K562 (cell line): ENCODE measurements around the gene EML2. TPM values are rescaled to one million over a fixed set of nuclear protein-coding genes. Genes with fewer than 3 reads are reported as not detected.
A peak's percentile ranks its signal among the peaks of the same experiment; 100 is the strongest.

Experiments
- ADNP ChIP-seq: fragments of 200-800 bp; sonication (Bioruptor generic); IDR thresholded peaks from 2 replicates; pipeline ENCODE4 v1.6.1; 2016; ENCODE audit warnings: missing genetic modification characterization, missing compliant biosample characterization
- BRCA1 ChIP-seq, 2 experiments: fragments of 450-650 bp in 1 of 2; sonication (generic) in 1 of 2; formaldehyde crosslinking in 1 of 2; IDR thresholded peaks; 2 replicates each; pipeline versions ENCODE4 v1.5.0 to v1.6.1; 2017 to 2020; ENCODE audit warnings: mild to moderate bottlenecking in 1 of 2, missing genetic modification reagents in 1 of 2
- CBX3 ChIP-seq, 2 experiments: IDR thresholded peaks; 1 replicate in 1 of 2; 2 replicates in 1 of 2; pipeline ENCODE4 v1.6.1; 2012; ENCODE audit warnings: inconsistent platforms in 2 of 2, low read length in 2 of 2, borderline replicate concordance in 1 of 2, control low read depth in 1 of 2
- EWSR1 ChIP-seq: fragments of 450-650 bp; IDR thresholded peaks from 2 replicates; pipeline ENCODE4 v1.6.1; 2018; ENCODE audit warnings: borderline replicate concordance, mild to moderate bottlenecking, low read depth, moderate library complexity; ENCODE audit not compliant: partially characterized antibody
- FOXK1 ChIP-seq: sonication (generic); formaldehyde crosslinking; IDR thresholded peaks from 2 replicates; pipeline ENCODE4 v1.8.0; 2022; ENCODE audit warnings: missing genetic modification reagents, mild to moderate bottlenecking, borderline replicate concordance
- IFI16 ChIP-seq: fragments of 250-450 bp; sonication (Bioruptor Pico); IDR thresholded peaks from 2 replicates; pipeline ENCODE4 v2.1.2; 2022; ENCODE audit warnings: mild to moderate bottlenecking, inconsistent platforms
- JUND ChIP-seq, 2 experiments: IDR thresholded peaks; 2 replicates in 1 of 2; 3 replicates in 1 of 2; pipeline ENCODE4 v1.6.1; 2011; ENCODE audit warnings: borderline replicate concordance in 2 of 2, low read depth in 2 of 2, low read length in 2 of 2, improper control_type of control experiment in 1 of 2, missing biosample characterization in 1 of 2, missing genetic modification characterization in 1 of 2, missing genetic modification reagents in 1 of 2
- KDM1A ChIP-seq, 2 experiments: fragments of 450-650 bp; IDR thresholded peaks; 2 replicates each; pipeline ENCODE4 v1.6.1; 2016; ENCODE audit warnings: mild to moderate bottlenecking in 2 of 2
- MCM3 ChIP-seq: fragments of 450-650 bp; IDR thresholded peaks from 2 replicates; pipeline ENCODE4 v1.6.1; 2016
- MEIS2 ChIP-seq: fragments of 450-650 bp; IDR thresholded peaks from 2 replicates; pipeline ENCODE4 v1.6.1; 2014; ENCODE audit warnings: mild to moderate bottlenecking; ENCODE audit not compliant: partially characterized antibody
- RCOR1 ChIP-seq, 2 experiments: IDR thresholded peaks; 2 replicates each; pipeline ENCODE4 v1.6.1; 2012; ENCODE audit warnings: low read depth in 2 of 2, low read length in 2 of 2, borderline replicate concordance in 1 of 2, improper control_type of control experiment in 1 of 2
- SMAD2 ChIP-seq: fragments of 150-350 bp; IDR thresholded peaks from 2 replicates; pipeline ENCODE4 v1.6.1; 2014; ENCODE audit warnings: low read depth, mild to moderate bottlenecking, low read length
- ZNF408 ChIP-seq: fragments of 250-450 bp; sonication (Bioruptor Pico); IDR thresholded peaks from 2 replicates; pipeline ENCODE4 v1.4.0; 2020; ENCODE audit warnings: low read depth, mild to moderate bottlenecking, moderate library complexity
- polyA plus RNA-seq, 8 experiments: library from polyadenylated mRNA; depleted of rRNA in 4 of 8; stranded (reverse) in 5 of 8; unstranded in 3 of 8; fragments of >200 nt; fragmentation: Nextera tagmentation in 2 of 8; fragmentation: Illumina TruSeq in 1 of 8; extraction: Ambion mirVana in 2 of 8; extraction: Trizol in 1 of 8; gene quantifications; 2 replicates each; pipeline versions ENCODE4 v1.2.1 to v1.2.3, GENCODE V29; 2011 to 2014; ENCODE audit warnings: inconsistent platforms in 1 of 8, missing spikeins in 1 of 8
- total RNA-seq, 7 experiments: library from RNA; depleted of rRNA in 6 of 7; stranded (reverse); fragments of >200 nt in 6 of 7; fragmentation: Illumina TruSeq in 2 of 7; extraction: Trizol in 2 of 7; gene quantifications; 2 replicates each; pipeline versions ENCODE4 v1.2.1 to v1.2.3, GENCODE V29; 2011 to 2021; ENCODE audit warnings: low replicate concordance in 1 of 7
- TF ChIP-seq, protein P1 (sequence below), 2 experiments: fragments of 450-650 bp; formaldehyde crosslinking in 1 of 2; IDR thresholded peaks; 2 replicates each; pipeline versions ENCODE4 v1.4.0 to v1.6.1; 2014 to 2020; ENCODE audit warnings: mild to moderate bottlenecking in 2 of 2, borderline replicate concordance in 1 of 2, low read depth in 1 of 2
- TF ChIP-seq, protein P2 (sequence below): fragments of 450-650 bp; IDR thresholded peaks from 2 replicates; pipeline ENCODE4 v1.6.1; 2016; ENCODE audit warnings: missing biosample characterization, missing genetic modification characterization
- TF ChIP-seq, protein P3 (sequence below): fragments of 450-650 bp; IDR thresholded peaks from 2 replicates; pipeline ENCODE4 v1.7.1; 2018; ENCODE audit warnings: mild to moderate bottlenecking, low read depth; ENCODE audit not compliant: partially characterized antibody

Gene EML2
- total and polyA plus RNA-seq, 9 of the 15 experiments (the other 6 are each of a cell fraction or from before 2014, with no cell fraction given) = 2.6 to 69.6 (median 24.8) TPM

DNA sequence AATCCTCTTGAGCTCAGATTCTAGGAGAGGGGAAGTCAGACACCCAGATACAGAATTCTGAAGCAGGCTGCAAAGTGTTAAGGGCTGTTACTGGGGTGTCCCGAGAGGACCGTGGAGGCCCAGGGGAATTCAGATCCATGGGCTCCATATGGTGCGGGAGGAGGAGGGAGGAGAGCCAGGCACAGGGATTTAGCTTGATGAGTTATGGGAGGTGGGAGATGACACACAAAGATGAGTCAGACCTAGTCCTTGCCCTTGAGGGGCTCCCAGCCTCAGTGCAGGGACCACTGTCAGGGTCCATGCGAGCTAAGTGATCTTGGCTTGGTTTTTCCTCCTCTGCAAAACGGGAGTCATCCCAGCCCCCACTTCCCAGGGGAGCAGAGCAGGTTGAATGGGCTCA lies 14.4 kb upstream of the EML2 start (continued):
- TF ChIP-seq, protein P1, sequence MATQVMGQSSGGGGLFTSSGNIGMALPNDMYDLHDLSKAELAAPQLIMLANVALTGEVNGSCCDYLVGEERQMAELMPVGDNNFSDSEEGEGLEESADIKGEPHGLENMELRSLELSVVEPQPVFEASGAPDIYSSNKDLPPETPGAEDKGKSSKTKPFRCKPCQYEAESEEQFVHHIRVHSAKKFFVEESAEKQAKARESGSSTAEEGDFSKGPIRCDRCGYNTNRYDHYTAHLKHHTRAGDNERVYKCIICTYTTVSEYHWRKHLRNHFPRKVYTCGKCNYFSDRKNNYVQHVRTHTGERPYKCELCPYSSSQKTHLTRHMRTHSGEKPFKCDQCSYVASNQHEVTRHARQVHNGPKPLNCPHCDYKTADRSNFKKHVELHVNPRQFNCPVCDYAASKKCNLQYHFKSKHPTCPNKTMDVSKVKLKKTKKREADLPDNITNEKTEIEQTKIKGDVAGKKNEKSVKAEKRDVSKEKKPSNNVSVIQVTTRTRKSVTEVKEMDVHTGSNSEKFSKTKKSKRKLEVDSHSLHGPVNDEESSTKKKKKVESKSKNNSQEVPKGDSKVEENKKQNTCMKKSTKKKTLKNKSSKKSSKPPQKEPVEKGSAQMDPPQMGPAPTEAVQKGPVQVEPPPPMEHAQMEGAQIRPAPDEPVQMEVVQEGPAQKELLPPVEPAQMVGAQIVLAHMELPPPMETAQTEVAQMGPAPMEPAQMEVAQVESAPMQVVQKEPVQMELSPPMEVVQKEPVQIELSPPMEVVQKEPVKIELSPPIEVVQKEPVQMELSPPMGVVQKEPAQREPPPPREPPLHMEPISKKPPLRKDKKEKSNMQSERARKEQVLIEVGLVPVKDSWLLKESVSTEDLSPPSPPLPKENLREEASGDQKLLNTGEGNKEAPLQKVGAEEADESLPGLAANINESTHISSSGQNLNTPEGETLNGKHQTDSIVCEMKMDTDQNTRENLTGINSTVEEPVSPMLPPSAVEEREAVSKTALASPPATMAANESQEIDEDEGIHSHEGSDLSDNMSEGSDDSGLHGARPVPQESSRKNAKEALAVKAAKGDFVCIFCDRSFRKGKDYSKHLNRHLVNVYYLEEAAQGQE (IDR thresholded peaks at IDR 0.05; ENCODE audit: borderline replicate concordance) = no peak
- TF ChIP-seq, protein P1 (CRISPR knock-in tag; IDR thresholded peaks at IDR 0.05; ENCODE audit: low read depth) = no peak
- TF ChIP-seq, protein P2, sequence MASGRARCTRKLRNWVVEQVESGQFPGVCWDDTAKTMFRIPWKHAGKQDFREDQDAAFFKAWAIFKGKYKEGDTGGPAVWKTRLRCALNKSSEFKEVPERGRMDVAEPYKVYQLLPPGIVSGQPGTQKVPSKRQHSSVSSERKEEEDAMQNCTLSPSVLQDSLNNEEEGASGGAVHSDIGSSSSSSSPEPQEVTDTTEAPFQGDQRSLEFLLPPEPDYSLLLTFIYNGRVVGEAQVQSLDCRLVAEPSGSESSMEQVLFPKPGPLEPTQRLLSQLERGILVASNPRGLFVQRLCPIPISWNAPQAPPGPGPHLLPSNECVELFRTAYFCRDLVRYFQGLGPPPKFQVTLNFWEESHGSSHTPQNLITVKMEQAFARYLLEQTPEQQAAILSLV (tag) = no peak
- TF ChIP-seq RCOR1 (IDR thresholded peaks at IDR 0.05; ENCODE audit: borderline replicate concordance in 1 of 2, low read depth in 2 of 2, low read length in 2 of 2) (no peak), KDM1A (IDR thresholded peaks at IDR 0.05) (peak in 1 of 2 experiments; percentile 9; a peak in 1 of 4 replicates), IFI16 (CRISPR knock-in tag) (no peak), ZNF408 (CRISPR knock-in tag) (no peak), MEIS2 (peak; percentile 44), CBX3 (IDR thresholded peaks at IDR 0.05; ENCODE audit: borderline replicate concordance in 1 of 2, low read length in 2 of 2) (no peak), BRCA1 (IDR thresholded peaks at IDR 0.05) (no peak), BRCA1 (CRISPR knock-in tag; IDR thresholded peaks at IDR 0.05) (no peak), MCM3 (no peak), SMAD2 (no peak), ADNP (tag) (no peak), FOXK1 (CRISPR knock-in tag) (no peak), EWSR1 (no peak), JUND (IDR thresholded peaks at IDR 0.05; ENCODE audit: borderline replicate concordance, low read depth, low read length) (no peak), JUND (tag; IDR thresholded peaks at IDR 0.05; ENCODE audit: borderline replicate concordance, low read depth, low read length) (no peak)
- TF ChIP-seq, protein P3, sequence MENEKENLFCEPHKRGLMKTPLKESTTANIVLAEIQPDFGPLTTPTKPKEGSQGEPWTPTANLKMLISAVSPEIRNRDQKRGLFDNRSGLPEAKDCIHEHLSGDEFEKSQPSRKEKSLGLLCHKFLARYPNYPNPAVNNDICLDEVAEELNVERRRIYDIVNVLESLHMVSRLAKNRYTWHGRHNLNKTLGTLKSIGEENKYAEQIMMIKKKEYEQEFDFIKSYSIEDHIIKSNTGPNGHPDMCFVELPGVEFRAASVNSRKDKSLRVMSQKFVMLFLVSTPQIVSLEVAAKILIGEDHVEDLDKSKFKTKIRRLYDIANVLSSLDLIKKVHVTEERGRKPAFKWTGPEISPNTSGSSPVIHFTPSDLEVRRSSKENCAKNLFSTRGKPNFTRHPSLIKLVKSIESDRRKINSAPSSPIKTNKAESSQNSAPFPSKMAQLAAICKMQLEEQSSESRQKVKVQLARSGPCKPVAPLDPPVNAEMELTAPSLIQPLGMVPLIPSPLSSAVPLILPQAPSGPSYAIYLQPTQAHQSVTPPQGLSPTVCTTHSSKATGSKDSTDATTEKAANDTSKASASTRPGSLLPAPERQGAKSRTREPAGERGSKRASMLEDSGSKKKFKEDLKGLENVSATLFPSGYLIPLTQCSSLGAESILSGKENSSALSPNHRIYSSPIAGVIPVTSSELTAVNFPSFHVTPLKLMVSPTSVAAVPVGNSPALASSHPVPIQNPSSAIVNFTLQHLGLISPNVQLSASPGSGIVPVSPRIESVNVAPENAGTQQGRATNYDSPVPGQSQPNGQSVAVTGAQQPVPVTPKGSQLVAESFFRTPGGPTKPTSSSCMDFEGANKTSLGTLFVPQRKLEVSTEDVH = no peak
